Measurements from ENCODE around the gene SLC38A10. TPM values are rescaled to one million over a fixed set of nuclear protein-coding genes. Genes with fewer than 3 reads are reported as not detected.
A peak's percentile ranks its signal among the peaks of the same experiment; 100 is the strongest.

The SLC38A10 gene
- total and polyA plus RNA-seq, 12 donors: 27.8 to 56.2 (median 38.4) TPM

GRCh38 chr17:81252326-81252986 lies 42.7 kb downstream of the SLC38A10 start:
- no peak overlapping the region for H3K4me3 ChIP-seq
- TF ChIP-seq, protein P1, sequence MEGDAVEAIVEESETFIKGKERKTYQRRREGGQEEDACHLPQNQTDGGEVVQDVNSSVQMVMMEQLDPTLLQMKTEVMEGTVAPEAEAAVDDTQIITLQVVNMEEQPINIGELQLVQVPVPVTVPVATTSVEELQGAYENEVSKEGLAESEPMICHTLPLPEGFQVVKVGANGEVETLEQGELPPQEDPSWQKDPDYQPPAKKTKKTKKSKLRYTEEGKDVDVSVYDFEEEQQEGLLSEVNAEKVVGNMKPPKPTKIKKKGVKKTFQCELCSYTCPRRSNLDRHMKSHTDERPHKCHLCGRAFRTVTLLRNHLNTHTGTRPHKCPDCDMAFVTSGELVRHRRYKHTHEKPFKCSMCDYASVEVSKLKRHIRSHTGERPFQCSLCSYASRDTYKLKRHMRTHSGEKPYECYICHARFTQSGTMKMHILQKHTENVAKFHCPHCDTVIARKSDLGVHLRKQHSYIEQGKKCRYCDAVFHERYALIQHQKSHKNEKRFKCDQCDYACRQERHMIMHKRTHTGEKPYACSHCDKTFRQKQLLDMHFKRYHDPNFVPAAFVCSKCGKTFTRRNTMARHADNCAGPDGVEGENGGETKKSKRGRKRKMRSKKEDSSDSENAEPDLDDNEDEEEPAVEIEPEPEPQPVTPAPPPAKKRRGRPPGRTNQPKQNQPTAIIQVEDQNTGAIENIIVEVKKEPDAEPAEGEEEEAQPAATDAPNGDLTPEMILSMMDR (IDR thresholded peaks at IDR 0.05): no peak
- H3K27me3 ChIP-seq: no peaks in the 10 kb centered on the region
- H3K4me1 ChIP-seq: peaks cover 4 to 24% (median 13%) of the 10 kb centered on the region in 9 donors
- H3K36me3 ChIP-seq: peaks cover 0 to 66% (median 7%) of the 10 kb centered on the region in 9 donors
- no peak overlapping the region for H3K27ac ChIP-seq
- DNase-seq: peak in 1 of 2 donors; percentile 10
- no peak for ATAC-seq
- no peaks in the 10 kb centered on the region for H3K9me3 ChIP-seq
- intact Hi-C loops (cut with DNase I): loop anchor here in 8 of 10 donors (2.0 to 10.0 kb wide), 8 partner anchors 142 to 352 kb away; partner anchors contain the start of gene BAHCC1 (in 1 of the 8)
- 86 to 88% methylated on average over 15 of the region's 15 CpGs for WGBS, 2 donors

DNA sequence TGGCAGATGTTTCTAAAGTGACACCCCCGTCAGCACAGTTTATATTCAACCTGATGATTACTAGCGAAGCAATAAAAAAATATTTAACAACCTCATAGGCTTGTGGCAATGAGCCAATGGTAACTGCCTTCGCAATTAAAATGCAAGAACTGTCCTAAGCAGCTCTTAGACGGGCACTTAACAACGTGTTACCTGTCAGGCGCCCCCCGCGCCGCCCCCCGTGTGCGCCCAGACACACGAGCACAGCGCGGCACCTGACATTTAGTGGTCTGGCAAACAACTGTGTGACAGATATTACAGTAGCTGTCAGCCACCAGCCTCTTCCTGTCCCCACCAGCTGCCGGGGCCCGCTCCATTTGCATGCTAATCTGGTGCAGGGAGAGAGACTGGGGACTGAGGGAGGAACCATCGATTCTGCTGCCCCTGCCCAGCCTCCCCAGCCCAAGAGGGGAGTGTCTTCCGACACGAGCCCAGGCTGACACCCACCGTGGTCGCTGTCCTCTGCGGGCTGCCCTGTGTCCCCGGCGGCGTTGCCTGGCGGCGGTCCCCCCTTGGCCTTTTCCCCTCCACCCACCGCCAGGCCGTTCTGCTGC lies 43.3 kb downstream of the SLC38A10 start:
- whole genome bisulfite sequencing, 2 donors: 77 to 82% methylated on average over 29 of the region's 29 CpGs
- H3K36me3 ChIP-seq: peaks cover 0 to 64% (median 7%) of the 10 kb centered on the region in 9 donors
- TF ChIP-seq, protein P1 (IDR thresholded peaks at IDR 0.05): no peak
- DNase-seq: peak in 1 of 2 donors; percentile 11
- H3K9me3 ChIP-seq: no peaks in the 10 kb centered on the region
- H3K4me1 ChIP-seq: peaks cover 4 to 24% (median 13%) of the 10 kb centered on the region in 9 donors
- no peak for ATAC-seq
- intact Hi-C loops (cut with DNase I): loop anchor here in 8 of 10 donors (2.0 to 10.0 kb wide), 8 partner anchors 143 to 353 kb away; partner anchors contain the start of gene BAHCC1 (in 1 of the 8)
- H3K27me3 ChIP-seq: no peaks in the 10 kb centered on the region
- H3K4me3 ChIP-seq: no peak overlapping the region
- no peak overlapping the region for H3K27ac ChIP-seq

GRCh38 chr17:81251094-81251708 lies 43.9 kb downstream of the SLC38A10 start:
- ATAC-seq: peak in 5 of 8 donors; percentile 13 to 51 (median 37)
- no peaks in the 10 kb centered on the region for H3K9me3 ChIP-seq
- peaks cover 4 to 21% (median 13%) of the 10 kb centered on the region in 9 donors for H3K4me1 ChIP-seq
- peaks cover 0 to 64% (median 7%) of the 10 kb centered on the region in 9 donors for H3K36me3 ChIP-seq
- no peaks in the 10 kb centered on the region for H3K27me3 ChIP-seq
- WGBS, 2 donors: 62 to 74% methylated on average over 25 of the region's 25 CpGs
- intact Hi-C loops (cut with DNase I): loop anchor here in 8 of 10 donors (5.0 to 10.0 kb wide), 5 partner anchors 144 to 354 kb away; partner anchors contain the start of gene BAHCC1 (in 1 of the 8)
- no peak overlapping the region for H3K4me3 ChIP-seq
- TF ChIP-seq, protein P1 (IDR thresholded peaks at IDR 0.05): no peak
- DNase-seq: peak in 1 of 2 donors; percentile 33
- H3K27ac ChIP-seq: no peak overlapping the region

Measured in heart right ventricle (tissue), 16 donors.